ENCODE data around the gene REG3G. TPM values are rescaled to one million over a fixed set of nuclear protein-coding genes. Genes with fewer than 3 reads are reported as not detected.

The REG3G gene
- total RNA-seq, 6 experiments from 2014 or later = not detected

- no peak for DNase-seq
- Mint-ChIP-seq H3K27me3 (ENCODE audit: insufficient read depth) (no peaks in the 10 kb centered on the region), H3K9me3 (peaks cover 53% of the 10 kb centered on the region), H3K36me3 (ENCODE audit: low read depth) (peaks cover 9% of the 10 kb centered on the region; the same call in 1 of the 2 replicates), H3K4me3 (no peak overlapping the region), H3K27ac (no peak overlapping the region), H3K4me1 (ENCODE audit: low read depth) (no peaks in the 10 kb centered on the region)
- no peak for TF ChIP-seq CTCF (IDR thresholded peaks at IDR 0.05)
Observed at GRCh38 chr2:79065201-79065600, 39.7 kb downstream of the REG3G start.

- Mint-ChIP-seq H3K27ac (no peak overlapping the region), H3K27me3 (ENCODE audit: insufficient read depth) (no peaks in the 10 kb centered on the region; the same call in 1 of the 2 replicates), H3K4me3 (no peak overlapping the region), H3K4me1 (ENCODE audit: low read depth) (no peaks in the 10 kb centered on the region), H3K9me3 (peaks cover 32% of the 10 kb centered on the region), H3K36me3 (ENCODE audit: low read depth) (no peaks in the 10 kb centered on the region)
- no peak for DNase-seq
- no peak for TF ChIP-seq CTCF (IDR thresholded peaks at IDR 0.05)
Observed at GRCh38 chr2:79071078-79071477, 45.6 kb downstream of the REG3G start.

Other genes with a start within 250 kb of the REG3G start
- not detected for gene REG1B, start 62.3 kb downstream of the REG3G start, total RNA-seq (2021; fragmentation: NEBNext Ultra II Directional; extraction: Animal tissue kit (Norgen Biotek cat#: 25700))
- not detected for gene REG1A, start 94.8 kb downstream of the REG3G start, total RNA-seq (2021; fragmentation: NEBNext Ultra II Directional; extraction: Animal tissue kit (Norgen Biotek cat#: 25700))
- gene REG3A, start 134.1 kb downstream of the REG3G start, total RNA-seq (2021; fragmentation: NEBNext Ultra II Directional; extraction: Animal tissue kit (Norgen Biotek cat#: 25700)) = not detected

Data from HFFc6 (cell line).